ENCODE results near the gene AFF2.
A peak's percentile ranks its signal among the peaks of the same experiment; 100 is the strongest.
"Not testable (repeated sequence)": the region's sequence is repeated elsewhere in the genome, so short reads cannot be mapped to it uniquely, and the experiment has no call there.

Gene AFF2

GRCh38 chrX:148649145-148649795, 148.9 kb downstream of the AFF2 start:
- DNase-seq = no peak

DNA sequence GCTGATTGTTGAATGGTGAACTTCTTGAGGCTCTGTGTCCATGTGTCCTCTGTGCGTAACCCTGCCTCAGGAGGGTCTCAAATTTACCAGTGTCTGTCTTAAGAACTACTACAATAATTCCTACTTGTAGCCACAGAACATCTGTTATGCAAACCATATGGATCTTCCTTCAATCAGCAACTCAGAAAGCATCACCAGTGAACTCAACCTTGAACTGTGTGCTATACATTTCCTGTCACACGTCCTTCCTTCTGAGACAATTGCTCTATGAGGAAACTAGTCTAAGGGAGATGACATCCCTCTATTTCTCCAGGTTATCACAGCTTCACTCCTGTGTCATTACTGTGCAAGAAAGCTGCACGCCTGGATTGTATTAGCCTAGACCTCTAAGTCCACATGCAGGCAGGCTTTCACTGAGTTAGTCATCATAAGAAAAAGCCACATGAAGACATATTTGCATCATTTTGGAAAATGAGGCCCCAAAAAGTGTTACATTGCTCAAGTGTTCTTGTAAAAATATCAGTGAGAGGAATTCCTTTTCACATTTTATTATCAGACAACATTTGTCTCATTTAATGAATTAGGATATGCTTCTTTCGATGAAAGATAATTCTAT, 157.8 kb downstream of the AFF2 start:
- peak in 1 of 2 experiments; percentile 50 for DNase-seq

DNA sequence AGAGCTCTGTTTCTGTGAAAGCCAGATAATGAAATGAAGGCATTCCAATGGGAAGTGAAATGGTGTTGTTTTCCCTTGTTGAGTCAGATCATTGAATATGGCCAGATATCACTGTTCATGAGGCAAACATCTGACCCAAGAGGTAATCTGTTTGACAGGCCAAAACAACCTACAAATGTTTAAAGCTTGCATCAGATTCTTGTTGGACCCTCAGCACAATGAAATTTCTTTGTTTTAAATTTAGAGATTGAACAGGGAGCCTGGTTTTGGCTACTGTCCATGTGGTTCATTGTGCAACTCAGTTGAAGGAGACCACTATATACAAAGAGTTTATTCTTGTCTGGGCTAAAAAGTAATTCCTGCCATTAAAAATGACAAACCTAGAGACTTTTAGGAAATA, 159.1 kb downstream of the AFF2 start:
- no peak for DNase-seq

DNA sequence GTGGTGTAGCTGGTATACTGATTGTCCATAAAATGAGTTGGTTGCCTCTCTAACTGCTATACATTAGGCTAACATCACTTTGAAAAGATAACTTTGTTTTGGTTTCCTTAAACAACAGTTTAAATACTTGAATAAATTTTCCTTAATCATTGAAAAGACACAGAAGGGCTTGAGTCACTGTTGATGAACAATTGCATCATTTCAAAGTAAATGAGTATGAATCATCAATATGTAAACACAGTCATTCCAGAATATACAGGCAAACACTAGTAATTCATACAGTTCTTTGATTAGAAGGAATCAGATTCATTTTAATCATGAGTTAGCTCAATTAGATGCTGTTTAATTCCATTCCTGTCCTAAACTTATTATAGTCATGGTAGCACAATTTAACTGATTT, 160.6 kb downstream of the AFF2 start:
- no peak for DNase-seq

DNA sequence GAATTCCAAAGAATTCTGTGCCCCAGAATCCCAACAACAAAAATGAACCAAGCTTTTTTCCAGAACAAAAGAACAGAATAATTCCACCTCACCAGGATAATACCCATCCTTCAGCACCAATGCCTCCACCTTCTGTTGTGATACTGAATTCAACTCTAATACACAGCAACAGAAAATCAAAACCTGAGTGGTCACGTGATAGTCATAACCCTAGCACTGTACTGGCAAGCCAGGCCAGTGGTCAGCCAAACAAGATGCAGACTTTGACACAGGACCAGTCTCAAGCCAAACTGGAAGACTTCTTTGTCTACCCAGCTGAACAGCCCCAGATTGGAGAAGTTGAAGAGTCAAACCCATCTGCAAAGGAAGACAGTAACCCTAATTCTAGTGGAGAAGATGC, 161.6 kb downstream of the AFF2 start:
- no peak for DNase-seq

DNA sequence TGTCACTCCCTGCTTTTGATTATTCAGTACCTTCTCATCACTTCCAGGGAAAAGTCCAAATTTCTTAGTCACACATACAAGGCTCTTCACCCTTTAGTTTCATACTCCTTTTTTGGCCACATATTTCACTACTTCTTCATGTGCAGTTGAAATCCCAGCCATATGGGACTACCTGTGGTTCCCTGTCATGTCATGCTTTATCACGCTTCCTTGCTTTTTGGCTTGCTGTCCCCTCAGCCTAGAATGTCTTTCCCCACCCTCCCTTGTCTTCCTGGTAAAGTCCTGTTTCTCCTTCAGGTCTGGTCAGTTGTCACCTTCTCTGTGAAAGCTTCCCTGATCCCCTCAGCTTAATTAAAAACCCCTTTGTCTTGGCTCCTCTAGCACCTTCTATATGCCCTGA, 163.8 kb downstream of the AFF2 start:
- no peak for DNase-seq

GRCh38 chrX:148664995-148665394, 164.6 kb downstream of the AFF2 start:
- no peak for DNase-seq

- DNase-seq = not testable (repeated sequence)
Observed at GRCh38 chrX:148669175-148669574, 168.8 kb downstream of the AFF2 start.

- no peak for DNase-seq
Observed at GRCh38 chrX:148670277-148670676, 169.9 kb downstream of the AFF2 start.

DNA sequence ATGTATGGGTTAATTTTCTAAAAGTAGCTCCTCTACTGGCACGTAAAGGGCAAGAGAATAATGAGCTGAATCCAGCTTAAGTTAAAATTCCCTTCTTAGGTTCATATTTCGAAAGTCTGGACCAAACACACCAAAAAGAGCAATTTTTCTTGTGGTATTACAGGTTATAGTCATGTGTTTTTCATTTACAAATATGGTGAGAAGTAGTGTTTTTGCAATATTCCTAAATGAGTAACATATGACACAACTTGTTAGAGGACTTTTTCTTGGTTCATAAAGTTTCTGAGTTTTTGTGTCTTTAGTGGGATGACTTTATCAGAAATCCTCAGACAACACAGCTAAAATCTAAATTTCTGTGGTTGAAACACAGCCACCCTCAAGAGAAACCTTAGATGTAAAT, 172.1 kb downstream of the AFF2 start:
- DNase-seq = no peak

DNA sequence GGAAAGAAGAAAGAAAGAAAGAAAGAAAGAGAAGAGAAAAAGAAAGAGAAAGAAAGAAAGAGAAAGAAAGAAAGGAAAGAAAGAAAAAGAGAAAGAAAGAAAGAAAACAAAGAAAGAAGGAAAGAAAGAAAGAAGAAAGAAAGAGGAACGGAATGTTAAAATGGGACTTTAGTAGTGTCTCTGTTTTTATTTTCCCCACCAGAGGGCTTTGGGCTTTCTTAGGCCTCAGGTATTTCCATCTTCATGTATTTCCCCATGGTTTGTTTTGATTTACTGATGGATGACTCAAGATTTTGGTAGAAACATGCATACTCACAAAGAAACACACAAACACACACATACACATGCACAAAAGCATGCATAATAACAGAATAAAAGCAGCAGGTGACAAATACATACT, 181.2 kb downstream of the AFF2 start:
- no peak for DNase-seq

GRCh38 chrX:148682206-148682605, 181.8 kb downstream of the AFF2 start:
- DNase-seq = no peak

- peak in 1 of 2 experiments; percentile 20 for DNase-seq
Observed at GRCh38 chrX:148691456-148691855, 191.0 kb downstream of the AFF2 start.

DNA sequence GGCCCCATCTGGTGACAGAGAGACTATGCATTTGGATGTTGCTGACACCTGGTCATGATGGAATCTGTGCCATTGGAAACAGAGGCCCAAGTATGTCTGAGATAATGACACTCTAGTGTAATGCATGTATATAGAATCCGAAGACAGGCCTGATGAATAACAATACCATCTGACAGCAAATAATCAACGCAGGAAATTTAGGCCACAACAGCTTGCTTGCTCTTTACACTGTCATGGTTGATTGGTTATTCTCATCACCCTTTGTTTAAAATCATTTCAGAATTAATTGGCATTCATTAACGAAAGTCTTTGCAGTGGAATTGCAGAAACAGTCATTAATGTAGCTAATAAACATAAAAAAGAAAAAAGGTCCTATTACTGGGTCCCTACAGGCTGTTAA, 194.8 kb downstream of the AFF2 start:
- DNase-seq = peak; percentile 92 to 98

DNA sequence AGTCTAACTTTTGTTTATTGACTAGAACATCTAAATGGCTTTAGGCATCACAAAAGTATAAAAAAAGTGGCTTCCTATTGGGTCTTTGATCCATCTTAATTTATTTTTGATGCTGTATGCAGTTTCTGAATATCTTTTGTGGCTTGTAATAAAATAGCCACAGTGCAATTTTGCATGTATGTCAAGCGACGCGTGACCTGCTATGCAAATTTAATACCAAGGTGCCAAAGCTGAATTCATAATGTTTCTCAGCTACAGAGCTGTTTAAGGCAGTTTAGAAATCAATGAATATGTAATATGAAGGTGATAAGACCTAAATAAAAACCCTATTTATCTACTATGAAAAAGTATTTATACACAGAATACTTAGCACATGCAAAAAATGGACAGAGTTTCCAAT, 197.8 kb downstream of the AFF2 start:
- no peak for DNase-seq

DNA sequence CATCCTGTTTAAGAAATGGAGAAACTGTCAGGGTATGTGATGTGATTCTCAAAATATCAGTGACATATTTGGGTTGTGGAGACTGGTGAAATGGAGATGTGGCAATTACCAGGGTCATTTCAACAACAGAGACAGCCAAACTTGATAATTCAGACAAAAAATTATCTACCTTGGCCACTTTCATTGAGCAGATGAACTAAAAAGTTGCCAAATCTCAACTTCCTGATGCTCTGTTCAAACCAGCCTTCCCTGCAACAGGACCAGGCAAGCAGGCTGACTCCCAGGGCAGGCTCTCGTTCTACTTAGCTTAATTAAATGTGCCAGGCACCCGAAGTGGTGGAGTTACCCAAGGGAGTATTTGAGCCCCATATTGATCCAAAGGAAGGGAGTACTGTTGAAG, 199.6 kb downstream of the AFF2 start:
- no peak for DNase-seq

DNA sequence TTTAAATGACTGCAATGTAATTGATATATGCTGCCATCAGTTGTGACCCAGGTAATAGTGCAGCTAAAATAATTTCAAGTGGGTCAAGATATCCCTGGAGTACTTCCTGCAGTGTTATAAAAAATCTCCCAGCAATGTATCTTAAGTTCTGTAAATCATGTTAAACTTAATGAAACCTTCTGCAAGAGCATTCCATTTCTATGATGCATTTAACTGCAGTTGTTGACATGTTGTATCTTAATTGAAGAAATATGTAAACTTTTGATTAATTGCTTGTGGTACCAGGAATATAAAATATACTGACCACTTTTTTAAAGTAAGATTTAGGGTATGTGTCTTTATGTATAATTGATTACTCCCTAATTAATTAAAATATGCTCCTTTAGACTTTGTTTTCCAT, 213.6 kb downstream of the AFF2 start:
- DNase-seq = no peak

- no peak for DNase-seq
Observed at GRCh38 chrX:148715361-148715760, 214.9 kb downstream of the AFF2 start.

GRCh38 chrX:148722966-148723365, 222.5 kb downstream of the AFF2 start:
- no peak for DNase-seq

- DNase-seq = peak; percentile 33 to 75
Observed at GRCh38 chrX:148723551-148723950, 223.1 kb downstream of the AFF2 start.

DNA sequence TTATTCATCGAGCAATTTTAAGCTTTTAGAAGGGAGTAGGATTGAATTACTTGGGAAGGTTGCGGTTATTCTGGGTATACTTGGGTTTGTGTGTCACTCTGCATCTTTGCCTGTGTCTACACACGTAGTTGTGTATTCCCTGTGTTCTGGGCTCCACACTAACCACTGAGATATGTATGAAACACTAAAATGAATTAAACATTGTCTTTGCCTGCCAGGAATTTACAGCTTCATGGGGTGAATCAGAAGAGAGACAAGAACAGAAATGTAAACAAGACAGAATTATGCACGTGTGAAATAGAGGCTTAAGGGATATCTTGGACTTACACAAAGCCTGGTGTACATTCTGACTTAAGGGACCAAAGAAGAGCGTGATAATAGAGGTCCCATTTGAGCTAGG, 228.5 kb downstream of the AFF2 start:
- DNase-seq = no peak

- DNase-seq = no peak
Observed at GRCh38 chrX:148732743-148733142, 232.3 kb downstream of the AFF2 start.

DNA sequence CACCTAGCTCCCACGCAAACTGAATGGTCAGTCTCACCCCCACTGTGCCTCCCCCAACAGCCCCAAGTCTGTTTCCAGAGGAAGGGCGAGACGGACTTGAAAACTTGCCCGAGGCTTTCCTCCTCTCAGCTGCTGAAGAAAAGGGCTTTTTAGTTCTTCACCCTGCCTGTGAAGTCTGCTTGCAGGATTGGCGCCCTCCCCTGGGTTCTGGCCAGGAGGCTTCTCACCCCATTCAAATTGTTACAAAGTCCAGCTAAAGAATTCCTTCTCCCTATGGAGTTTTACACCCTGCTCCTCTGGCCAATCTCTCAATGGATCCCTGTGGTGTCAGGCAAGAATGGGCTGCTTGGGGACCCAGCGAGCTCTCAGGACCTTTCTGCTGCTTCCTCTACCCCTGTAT, 241.0 kb downstream of the AFF2 start:
- DNase-seq = no peak

DNA sequence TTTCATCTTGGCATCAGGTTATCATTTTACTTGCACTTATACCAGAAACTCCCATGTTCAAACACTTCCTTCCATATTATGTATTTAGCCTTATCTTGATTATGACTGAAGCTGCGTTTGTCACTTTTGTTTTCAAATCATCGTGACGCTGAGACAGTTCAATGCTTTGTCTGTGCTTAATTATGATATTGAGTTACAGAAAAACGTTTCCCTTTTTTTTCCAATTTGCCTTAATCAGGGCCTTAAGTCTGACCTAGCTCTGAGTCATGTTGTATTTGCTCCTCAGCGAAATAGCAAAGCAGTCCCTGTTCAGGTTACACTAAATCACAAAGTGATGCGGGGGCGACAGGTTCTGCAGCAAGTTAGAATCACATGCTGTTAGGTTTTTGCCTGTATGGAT, 254.7 kb downstream of the AFF2 start:
- DNase-seq = no peak

GRCh38 chrX:148763896-148764295, 263.5 kb downstream of the AFF2 start:
- DNase-seq = no peak

All from NCI-H524 (cell line).